LNCAP (cell line): ENCODE data around the gene FOXO1.

Source experiments
- TF ChIP-seq, protein P1 (sequence below): fragments of 450-650 bp; IDR thresholded peaks from 2 replicates; pipeline ENCODE4 v1.5.1; 2017; ENCODE audit warnings: mild to moderate bottlenecking

The FOXO1 gene

DNA sequence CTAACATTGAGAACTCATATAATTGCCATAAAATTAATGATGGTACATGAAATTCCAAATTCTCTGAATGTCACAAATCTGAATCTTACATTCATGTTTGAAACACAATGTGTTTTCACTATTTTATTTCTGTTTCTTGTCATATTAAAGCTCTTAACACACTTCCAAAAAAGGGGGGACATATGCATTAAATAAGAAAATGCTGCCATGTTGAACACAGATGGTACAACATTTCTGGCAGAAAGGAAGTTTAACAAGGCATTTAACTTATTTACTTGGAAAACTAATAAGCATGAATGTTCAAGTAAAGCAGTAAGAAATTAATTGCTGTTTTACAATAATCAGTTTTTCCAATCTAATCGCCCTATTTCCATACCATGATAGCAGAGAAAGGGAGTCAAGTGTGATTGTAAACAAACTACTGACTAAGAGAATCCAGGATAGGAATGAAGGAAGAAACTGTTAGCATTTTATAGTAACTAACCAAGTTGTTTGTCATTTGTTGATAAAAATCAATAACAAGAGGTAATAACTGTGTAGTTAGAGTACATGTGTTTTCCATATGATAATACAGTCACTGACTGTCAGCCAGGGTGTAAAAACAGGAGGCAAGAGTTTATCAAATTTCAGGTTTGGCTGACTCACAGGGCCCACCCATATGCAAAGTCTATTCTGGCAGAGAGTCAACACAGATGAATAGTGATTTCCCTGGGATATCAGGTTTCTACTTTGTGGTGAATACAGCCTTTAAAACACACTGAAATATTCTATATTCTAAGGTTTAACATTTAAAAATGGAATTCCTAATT, 5.7 kb upstream of the FOXO1 start:
- TF ChIP-seq, protein P1, sequence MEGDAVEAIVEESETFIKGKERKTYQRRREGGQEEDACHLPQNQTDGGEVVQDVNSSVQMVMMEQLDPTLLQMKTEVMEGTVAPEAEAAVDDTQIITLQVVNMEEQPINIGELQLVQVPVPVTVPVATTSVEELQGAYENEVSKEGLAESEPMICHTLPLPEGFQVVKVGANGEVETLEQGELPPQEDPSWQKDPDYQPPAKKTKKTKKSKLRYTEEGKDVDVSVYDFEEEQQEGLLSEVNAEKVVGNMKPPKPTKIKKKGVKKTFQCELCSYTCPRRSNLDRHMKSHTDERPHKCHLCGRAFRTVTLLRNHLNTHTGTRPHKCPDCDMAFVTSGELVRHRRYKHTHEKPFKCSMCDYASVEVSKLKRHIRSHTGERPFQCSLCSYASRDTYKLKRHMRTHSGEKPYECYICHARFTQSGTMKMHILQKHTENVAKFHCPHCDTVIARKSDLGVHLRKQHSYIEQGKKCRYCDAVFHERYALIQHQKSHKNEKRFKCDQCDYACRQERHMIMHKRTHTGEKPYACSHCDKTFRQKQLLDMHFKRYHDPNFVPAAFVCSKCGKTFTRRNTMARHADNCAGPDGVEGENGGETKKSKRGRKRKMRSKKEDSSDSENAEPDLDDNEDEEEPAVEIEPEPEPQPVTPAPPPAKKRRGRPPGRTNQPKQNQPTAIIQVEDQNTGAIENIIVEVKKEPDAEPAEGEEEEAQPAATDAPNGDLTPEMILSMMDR, result no peak

DNA sequence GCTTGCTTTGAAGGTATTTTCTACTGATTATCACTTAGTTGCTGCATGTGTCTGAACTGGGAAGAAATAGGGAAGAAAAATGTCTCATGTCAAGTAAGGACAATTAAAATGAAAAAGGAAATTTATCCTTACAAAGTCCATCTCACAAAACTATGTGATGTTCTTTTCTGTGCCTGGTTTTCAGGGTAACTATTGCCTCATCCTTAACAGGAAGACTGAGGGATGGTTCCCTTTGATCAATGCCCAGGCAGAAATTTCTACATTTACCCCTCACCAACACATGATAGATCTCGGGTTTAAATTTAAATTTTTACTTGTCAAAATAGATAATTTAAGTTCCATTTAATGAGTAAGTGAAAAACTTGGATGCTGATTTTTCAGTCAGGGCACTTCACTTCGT, 3.9 kb upstream of the FOXO1 start:
- TF ChIP-seq, protein P1, result no peak

DNA sequence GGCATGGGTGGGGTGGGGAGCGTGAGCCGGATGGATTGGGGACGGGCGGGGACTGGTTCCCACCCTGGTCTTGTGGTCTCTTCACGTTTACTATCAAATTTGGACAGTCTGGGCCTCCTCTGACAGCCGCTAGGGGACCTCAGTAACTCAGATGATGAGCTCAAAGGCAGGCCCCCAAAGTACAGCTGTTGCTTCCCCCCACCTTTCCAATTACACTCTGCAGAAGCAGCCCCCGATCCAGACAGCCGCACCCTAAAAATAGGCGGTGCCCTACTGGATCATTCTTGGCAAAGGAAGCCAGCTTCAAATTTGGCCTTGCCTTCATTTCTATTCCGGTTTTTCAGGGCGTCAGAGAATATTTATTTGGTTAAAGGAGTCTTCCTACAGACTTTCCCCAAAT, 1.9 kb upstream of the FOXO1 start:
- TF ChIP-seq, protein P1, result no peak

DNA sequence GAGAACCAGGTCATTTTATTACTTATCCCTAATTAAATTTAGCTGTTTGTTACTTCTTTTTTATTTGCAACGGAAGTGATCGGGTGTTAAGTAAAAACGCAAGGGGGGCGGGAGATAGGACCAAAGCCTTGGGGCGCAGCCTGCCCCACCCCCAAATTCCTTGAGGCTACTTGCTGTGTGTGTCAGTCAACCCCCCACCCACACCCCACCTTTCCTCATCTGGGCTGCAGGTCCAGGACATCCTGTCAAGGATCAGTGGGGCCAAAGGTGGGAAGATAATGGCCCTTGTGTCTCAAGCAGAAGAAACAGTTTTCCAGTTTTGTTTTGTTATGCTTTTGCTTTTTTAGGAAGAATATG, 1.2 kb upstream of the FOXO1 start:
- TF ChIP-seq, protein P1, result no peak

DNA sequence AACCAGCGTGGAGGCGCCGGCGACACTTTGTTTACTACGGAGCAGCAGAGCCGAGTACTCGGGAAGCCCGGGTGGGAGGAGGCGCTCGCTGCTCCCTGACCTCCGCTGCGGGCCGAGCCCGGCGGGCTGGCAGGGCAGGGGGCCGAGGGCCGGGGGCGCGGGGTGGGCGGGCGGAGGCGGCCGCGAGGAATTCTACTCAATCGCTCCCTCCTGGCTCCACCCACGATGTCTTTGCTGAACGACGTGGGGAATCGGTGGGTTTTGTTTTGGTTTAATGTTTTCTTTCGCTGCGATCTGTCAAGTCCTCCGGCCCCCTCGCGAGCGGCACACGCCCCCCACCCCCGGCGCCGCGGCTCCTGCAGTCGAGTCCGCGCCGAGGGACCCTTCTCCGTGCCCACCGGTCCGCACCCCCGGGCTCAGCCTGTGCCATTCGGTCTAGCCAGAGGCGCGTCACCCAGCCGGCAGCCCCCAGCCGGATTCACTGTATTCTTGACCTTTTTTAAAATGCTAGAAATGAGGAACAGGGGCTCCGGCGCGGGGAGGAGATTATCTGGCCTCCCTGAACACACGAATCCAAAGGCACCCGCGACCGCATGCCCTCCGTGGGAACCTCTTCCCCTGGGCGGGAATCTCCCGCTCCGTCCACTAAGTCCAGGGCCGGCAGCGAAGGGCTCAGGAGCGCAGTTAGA, 636 bp upstream of the FOXO1 start:
- TF ChIP-seq, protein P1, result no peak

DNA sequence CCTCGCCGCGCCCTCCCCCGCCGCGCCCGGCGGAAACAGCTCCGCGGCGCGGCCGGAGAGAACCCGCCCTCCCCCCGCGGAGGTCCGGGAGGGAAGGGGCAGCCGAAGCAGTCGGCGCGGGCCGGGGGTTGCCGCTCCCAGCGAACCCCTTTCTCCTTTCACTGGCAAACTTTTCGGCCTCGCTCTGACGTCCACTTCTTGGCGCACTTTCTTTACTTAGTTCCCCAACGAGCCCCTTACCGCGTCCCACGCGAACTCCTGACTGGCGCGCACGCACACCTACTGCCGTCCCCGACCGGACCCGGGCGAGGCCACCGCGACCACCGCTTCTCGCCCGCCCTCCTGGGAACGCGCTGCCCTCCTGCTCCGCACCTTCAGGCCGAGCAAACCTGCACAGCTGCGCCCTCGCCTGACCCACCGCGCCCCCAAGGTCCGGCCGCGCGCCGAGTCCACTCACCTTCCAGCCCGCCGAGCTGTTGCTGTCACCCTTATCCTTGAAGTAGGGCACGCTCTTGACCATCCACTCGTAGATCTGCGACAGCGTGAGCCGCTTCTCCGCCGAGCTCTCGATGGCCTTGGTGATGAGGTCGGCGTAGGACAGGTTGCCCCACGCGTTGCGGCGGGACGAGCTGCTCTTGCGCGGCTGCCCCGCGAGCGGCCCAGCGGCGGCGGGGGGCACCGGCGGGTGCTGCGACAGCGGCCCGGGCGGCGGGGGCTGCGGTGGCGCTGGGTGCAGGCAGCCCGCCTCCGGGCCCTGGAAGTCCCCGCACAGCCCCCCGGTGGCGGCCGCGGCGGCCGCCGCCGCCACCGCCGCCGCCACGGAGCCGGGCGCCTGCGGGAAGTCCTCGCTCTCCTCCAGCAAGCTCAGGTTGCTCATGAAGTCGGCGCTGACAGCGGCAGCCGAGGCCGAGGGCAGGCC, 1.1 kb downstream of the FOXO1 start:
- TF ChIP-seq, protein P1, result no peak

DNA sequence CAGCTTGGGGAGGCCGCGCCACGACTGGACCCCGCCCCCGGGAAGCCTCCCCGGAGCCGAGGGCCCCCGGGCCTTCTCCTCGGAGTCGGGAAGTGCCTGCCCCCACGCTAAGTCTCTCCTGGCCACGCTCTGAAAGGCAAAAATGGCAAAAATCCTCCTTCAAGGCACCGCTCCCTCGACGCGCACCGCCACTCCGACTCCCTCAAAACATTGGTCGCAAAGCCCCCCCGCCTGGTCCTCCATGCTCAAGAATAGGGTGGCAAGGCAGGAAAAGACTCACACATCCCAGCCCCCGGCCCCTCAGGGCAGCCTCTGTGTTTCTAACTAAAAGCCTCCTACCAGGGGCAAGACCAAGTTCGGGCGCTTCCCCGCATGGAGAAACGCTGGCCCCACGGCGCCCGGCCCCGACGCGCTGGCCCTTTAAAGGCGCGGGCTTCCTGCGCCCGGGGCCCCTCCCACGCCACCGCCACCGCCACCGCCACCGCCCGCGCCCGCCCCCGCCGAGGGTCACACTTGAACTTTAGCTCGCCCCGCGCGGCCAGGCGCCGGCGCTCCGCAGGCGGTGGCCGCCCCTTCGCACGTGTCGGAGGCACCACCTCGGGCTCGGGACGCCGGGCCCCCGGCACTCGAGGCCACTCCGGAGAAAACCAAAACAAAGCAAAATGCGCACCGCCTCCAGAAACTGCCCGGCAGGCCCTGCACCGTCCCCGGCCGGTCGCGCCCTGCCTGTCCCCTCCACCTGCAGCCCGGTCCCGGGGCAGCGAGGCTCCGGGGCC, 1.9 kb downstream of the FOXO1 start:
- TF ChIP-seq, protein P1, result no peak
